HG03280 (cell line): ENCODE measurements around the gene CDK2AP2.
"Not testable (repeated sequence)": the region's sequence is repeated elsewhere in the genome, so short reads cannot be mapped to it uniquely, and the experiment has no call there.

Source experiments
- ATAC-seq: cut with Tn5 transposase; IDR thresholded peaks from one replicate; pipeline ENCODE4 v1.9.1; 2021; ENCODE audit warnings: mild to moderate bottlenecking, moderate library complexity; ENCODE audit not compliant: unreplicated experiment

CDK2AP2 gene, protein sequence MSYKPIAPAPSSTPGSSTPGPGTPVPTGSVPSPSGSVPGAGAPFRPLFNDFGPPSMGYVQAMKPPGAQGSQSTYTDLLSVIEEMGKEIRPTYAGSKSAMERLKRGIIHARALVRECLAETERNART

DNA sequence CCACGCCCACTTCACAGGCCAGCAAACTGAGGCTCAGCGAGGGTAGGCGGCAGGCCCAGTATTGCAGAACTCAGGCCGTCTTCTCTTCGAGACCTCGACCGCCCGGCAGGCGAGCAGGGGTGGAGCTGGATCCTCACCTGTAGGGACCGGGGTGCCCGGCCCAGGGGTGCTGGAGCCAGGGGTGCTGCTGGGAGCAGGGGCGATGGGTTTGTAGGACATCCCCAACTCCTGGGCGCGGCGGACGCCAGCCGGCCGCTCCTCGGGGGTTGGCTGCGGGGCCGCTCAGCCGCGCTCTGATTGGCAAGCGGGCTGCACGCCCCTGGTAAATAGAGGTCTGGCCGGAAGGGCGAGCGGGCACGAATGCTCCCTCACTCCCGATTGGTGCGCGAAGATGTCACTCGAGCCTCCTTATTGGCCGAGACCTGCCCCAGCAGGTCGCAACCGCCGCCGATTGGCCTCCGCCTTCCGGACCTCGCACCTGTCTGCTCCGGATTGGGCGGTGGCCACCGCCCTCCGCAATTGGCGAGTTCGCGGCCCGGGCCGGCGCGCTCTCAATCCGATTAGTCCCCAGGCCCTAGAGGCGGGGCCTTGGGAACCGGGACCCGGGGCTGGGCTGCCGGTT lies at the start of gene CDK2AP2:
TSS of gene CDK2AP2 (minus strand) at position 299 of the 622 bp plus-strand sequence. CDS start at position 219, 80 bp downstream.
- peak; percentile 72 for ATAC-seq

DNA sequence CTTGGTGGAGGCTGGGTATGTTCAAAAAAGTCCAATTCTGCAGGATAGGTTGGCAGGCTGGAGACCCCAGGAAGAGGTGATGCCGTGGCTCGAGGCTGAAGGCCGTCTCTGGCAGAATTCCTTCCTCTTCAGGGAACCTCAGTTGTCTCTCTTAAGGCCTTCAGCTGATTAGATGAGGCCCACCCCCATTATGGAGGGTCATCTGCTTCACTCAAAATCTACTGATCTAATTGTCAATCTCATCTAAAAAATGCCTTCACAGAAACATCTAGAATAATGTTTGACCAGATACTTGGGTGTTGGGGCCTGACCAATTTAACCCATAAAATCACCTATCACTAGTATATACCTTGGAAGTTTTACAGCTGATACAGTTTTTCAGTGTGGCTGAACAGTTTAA lies 48.3 kb upstream of the CDK2AP2 start:
- no peak for ATAC-seq

DNA sequence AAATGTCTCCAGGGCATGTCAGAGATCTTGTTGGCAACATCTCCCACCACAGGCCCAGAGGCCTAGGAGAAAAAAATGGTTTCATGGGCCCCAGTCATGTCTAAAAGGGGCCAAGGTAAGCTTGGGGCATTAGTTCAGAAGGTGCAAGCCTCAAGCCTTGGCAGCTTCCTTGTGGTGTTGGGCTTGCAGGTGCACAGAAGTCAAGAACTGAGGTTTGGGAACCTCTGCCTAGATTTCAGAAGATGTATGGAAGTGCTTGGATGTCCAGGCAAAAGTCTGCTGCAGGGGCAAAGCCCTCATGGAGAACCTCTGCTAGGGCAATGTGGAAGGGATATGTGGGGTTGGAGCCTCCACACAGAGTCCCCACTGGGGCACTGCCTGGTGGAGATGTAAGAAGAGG lies 43.7 kb upstream of the CDK2AP2 start:
- not testable (repeated sequence) for ATAC-seq

DNA sequence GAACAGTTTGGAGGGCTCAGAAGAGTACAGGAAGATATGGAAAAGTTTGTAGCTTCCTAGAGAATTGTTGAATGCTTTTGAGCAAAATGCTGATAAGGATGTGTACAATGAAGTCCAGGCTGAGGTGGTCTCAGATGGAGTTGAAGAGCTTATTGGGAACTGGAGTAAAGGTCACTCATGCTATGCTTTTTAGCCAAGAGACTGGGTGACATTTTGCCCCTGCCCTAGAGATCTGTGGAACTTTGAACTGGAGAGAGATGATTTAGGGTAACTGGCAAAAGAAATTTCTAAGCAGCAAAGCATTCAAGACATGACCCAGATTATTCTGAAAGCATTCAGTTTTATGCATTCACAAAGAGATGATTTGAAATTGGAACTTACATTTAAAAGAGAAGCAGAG lies 43.2 kb upstream of the CDK2AP2 start:
- ATAC-seq = no peak

DNA sequence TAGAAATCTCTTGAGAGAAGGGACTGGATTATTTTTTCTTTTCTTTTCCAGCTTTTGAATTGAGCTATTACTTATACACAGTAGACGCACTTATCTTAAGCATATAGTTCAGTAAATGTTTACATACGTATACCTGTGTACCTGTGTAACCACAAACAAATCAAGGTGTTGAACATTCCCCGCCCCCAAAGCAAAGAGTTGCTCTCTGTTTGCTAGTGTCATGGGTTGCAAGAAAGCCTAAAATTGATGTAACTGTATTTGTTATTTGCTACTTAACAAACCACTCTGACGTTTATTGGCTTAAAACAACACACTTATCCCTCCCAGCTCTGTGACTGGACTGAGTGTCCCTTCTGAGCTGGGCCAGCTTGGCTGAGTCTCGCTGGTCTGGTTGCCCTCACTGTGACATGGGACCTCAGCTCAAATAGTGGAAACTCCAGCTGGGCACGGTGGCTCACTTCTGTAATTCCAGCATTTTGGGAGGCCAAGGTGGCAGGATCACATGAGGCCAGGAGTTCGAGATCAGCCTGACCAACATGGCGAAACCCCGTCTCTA lies 40.7 kb upstream of the CDK2AP2 start:
- no peak for ATAC-seq

DNA sequence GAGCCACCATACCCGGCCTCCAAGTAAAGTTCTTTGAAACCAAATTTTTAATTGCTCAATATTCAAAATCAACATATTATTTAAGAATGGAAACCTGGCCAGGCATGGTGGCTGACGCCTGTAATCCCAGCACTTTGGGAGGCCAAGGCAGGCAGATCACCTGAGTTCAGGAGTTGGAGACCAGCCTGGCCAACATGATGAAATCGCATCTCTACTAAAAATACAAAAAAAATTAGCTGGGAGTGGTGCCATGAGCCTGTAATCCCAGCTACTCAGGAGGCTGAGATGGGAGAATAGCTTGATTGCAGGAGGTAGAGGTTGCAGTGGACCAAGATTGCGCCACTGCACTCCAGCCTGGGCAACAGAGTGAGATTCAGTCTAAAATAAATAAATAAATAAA lies 40.1 kb upstream of the CDK2AP2 start:
- not testable (repeated sequence) for ATAC-seq

DNA sequence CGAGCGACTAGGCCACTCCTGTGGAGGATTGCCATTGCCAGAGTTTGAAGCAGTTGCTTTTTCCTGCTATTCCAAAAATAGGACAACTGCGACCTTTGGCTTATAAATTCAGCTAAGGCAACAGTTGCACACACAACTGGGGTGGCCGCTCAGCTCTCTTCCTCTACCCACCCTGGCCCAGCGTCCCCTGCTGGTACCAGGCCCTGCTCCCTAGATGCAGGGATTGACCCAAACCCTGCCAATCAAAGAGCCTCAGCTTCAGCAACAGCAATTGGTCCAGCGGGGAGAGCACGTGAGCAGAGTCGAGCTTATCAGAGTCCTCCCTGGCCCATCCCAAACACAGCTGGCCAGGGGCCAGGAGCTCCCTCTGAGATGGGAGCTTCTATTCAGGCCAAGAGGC lies 37.3 kb upstream of the CDK2AP2 start:
- ATAC-seq = no peak

DNA sequence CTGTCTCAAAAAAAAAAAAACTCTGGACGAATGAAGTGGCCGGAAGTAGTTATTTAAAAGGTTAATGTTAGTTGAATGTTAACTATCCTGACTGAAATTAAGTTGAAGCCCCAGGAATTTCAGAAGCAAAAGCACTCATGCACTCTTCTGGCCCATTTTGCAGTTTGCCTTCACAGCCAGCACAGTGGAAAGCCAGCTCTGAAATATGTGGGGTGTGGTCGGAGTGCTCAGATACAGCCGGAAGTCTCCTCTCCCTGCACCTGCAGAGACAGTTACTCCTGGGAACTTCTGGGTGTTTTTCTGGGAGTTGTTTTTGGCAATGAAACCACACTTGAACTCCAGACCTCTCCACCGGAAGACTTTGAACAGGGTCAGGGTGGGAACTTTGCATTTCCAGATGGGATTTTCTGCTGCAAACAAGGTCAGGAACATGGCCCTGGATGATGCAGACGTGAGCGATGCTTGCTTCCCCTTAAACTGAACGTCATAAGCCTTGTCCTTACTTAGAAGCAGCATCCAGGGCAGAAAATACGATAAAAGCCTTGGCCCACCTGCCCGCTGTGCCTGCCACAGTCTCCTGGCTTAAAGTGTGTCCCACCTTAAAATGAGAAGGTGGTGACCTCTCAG lies 36.8 kb upstream of the CDK2AP2 start:
- ATAC-seq = no peak

DNA sequence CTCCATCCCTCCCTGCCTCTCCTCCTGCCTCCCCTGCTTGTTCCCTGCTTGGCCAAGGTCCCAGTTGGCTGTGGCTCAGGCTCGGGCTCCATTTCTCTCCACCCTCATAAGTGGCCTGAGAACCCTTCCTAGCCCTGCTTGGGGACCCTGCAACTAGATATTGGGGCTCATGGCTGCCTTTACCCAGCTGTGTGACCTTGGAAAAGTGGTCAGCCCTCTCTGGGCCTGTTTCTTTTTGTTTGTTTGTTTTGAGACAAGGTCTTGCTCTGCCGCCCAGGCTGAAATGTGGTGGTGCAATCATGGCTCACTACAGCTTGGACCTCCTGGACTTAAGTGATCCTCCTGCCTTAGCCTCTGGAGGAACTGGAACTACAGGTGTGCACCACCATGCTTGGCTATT lies 35.6 kb upstream of the CDK2AP2 start:
- no peak for ATAC-seq

DNA sequence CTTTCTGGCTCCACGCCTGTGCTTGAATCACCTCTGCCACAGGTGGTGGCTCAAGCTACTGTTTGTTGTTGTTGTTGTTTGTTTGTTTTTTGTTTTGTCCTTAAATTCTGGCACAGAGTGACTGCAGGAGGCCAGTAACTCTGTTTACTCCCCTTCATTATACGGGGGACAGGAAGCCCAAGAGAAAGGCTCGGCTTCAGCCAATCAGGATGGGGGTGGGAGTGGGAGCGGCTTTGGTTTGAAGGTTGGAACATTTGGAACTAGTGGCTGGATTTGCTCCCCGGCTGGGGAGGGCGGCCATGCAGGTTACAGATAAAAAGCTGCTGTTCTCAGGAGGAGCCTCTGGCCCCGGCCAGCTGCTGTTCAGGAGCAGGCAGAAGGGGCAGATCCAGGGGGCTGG lies 35.0 kb upstream of the CDK2AP2 start:
- ATAC-seq = no peak

DNA sequence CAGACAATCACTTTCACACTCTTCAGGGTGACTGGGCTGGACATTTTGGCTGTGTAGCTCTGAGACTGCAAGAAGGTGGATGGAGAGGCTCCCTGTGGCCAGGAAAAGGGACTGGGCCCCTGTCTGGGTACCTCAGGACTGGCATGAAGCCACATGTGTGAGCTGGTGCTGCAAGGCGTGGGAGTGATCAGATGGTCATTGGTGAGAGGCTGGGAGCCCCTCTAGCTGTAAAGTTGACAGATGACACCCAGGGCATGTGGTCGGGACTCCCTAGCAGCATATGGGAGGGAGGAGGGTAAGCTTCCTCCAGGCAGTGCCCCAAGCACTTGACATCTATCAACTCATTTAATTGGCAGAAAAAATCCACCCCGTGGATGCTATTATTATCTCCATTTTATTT lies 34.2 kb upstream of the CDK2AP2 start:
- no peak for ATAC-seq

DNA sequence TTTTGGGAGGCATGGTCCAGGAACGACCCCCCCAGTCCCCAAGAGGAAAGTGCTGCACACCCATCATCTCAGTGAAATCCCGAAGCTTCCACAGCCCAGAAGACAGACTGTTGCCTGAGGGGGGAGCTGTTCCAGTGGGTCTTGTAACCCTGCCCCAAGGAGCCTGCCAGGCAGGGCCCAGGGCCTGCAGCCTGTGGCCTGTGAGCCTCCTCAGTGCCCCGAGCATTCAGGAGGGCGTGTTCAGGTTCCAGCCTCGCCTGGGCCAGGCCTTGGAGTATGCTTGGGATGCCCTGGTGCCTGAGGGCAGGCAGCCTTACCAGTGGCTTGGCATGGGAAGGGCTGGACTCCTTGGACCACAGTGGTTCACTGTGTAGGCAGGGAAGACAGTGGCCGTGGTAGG lies 33.2 kb upstream of the CDK2AP2 start:
- ATAC-seq = no peak

DNA sequence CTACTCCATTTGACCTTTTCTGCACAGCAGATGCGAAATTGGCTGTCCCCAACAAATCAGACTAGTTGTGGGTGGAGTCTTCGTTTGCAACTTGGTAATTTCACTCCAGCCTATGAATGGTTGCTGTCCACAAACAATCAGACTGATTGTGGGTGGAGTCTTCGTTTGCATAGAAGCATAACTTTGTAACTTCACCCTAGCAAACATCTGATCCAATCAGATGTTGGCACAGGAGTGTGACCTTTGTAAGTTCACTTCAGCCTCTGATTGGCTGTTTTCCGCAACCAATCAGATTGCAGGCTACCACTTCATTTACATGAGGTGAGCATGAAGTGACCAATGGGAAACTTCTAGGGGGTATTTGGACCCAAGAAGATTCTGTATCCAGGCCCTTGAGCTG lies 31.6 kb upstream of the CDK2AP2 start:
- no peak for ATAC-seq

DNA sequence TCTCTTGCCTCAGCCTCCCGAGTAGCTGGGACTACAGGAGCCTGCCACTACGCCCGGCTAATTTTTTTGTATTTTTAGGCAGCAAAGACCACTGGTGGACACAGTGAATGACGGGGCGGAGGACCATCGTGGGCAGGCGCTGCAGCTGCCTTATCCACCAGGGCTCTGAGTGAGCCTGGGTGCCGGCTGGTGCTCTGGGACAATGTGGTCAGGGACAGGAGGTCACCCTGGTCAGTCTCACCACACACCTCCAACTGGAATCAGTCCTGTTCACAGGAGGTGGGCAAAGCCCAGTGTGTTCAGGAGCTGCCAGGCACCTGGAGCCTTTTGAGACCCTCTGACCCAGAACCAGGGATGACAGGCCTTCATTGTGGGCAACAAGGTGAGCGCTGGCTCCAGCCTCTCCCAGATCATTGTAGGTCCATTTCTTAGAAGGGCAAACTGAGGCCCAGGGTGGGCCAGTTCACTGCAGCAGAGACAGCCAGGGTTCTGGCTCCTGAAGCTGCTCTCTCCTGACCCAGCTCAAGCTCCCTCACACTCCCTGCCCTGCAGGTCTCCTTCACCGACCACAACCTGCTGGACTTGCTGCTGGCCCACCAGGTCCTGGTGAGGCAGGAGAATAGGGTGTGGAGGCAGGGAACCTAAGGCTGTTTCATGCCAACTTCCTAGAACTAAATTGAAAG lies 31.0 kb upstream of the CDK2AP2 start:
- no peak for ATAC-seq

DNA sequence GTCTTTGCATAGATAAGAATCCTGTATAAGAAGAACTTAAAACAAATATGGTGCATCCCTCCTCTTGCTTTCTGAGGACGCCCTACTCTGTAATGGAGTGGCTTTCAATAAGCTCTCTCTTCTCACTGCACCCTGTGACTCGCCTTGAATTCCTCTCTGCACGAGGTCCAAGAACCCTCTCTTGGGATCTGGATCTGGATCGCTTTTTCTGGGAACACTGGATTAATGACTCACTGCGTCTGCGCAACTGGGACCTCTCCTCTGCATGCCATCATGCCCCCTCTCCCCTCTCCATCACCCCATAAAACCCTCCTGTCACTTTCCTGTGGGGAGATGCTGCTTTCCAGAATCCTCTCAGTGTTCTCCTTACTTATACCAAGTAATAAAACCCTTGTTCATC lies 30.3 kb upstream of the CDK2AP2 start:
- ATAC-seq = no peak

DNA sequence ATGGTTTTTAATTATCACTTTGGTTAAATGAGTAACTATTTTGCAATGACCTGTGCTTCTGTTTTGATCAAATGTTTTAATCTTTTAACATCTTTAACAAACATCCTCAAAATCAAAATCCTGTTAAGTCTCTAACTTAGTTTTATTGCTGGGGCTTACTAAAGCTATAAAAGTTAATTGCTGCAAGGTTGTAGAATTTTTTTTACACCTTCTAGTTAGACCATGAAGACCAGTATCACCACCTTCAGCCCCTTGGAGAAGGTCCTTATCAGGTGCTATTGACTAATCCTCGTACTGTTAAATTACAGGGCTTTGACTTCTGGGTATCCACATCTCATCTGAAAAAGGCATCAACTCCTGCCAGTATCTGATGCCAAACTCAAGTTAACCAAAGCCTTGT lies 27.6 kb upstream of the CDK2AP2 start:
- ATAC-seq = no peak

DNA sequence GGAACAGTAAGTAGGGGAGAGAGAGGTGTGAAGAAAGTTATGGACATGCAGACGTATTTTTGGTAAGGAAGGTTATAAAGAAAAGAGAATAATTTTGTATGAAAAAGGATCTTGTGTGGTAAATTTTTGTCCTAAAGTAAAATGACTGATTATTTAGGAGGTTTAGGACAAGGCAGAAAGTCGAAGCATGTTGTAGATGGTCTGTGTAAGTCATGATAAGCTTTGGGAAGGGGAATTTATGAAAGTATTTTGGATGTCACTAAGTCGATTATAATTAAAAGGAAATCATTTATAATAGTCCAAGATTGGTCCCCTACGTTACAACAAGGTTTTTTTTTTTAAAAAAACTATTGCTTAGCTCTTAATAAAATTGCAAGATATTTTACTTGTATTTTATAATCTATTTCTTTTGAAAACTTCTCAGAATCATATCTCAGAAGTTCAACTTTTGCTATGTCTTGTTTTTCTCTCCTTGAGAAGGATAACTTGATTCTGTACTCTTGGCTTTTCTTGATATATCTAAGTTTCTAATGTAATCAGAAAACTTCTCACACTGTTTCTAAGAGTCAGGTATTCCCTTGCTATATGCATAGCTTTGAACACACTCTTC lies 26.2 kb upstream of the CDK2AP2 start:
- ATAC-seq = no peak

DNA sequence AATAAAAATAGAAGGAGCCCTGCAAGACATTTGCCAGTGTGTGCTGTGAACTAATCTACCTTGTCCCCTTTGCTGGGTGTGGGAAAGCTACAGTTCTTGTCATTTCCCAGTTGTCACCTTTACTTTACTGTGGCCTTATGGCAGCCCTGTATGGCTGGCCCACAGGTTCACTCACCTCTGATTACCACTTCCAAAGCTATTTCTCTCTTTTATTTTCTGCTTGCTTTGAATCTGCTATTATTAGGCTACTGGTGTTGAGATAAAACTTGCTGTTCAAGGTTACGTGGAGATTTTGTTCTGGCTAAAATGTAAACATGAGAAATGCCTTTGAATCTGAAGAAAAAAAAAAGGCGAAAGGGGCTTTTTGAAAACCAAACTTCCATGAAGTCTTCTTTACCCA lies 24.9 kb upstream of the CDK2AP2 start:
- no peak for ATAC-seq

DNA sequence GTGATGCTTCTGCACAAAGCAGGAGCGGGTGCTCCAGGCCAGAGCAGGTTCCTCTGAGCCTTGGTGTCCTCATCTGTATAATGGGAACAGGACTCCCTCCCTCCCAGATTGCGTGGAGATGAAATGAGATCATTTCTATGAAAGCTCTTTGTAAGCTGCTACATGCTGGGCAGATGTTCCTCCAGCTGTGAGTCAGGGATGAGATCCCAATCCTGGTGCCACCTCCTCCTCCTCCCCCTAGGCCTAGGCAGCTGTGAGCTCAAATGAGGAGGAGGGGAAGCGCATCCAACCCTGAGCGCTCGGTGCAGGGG lies 22.3 kb upstream of the CDK2AP2 start:
- ATAC-seq = no peak

DNA sequence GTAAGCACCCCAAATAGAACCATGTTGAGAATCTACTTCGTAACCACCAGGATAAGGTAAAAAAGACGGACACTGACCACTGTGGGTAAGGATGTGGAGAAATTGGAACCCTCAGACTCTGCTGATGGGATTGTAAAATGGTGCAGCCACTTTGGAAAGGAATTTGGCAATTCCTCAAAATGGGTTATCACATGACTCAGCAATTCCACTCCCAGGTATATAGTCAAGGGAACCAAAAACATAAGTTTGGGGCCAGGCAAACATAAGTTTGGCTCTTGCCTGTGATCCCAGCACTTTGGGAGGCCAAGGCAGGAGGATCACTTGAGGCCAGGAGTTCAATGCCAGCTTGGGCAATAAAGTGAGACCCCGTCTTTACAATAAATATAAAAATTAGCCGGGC lies 20.4 kb upstream of the CDK2AP2 start:
- no peak for ATAC-seq

DNA sequence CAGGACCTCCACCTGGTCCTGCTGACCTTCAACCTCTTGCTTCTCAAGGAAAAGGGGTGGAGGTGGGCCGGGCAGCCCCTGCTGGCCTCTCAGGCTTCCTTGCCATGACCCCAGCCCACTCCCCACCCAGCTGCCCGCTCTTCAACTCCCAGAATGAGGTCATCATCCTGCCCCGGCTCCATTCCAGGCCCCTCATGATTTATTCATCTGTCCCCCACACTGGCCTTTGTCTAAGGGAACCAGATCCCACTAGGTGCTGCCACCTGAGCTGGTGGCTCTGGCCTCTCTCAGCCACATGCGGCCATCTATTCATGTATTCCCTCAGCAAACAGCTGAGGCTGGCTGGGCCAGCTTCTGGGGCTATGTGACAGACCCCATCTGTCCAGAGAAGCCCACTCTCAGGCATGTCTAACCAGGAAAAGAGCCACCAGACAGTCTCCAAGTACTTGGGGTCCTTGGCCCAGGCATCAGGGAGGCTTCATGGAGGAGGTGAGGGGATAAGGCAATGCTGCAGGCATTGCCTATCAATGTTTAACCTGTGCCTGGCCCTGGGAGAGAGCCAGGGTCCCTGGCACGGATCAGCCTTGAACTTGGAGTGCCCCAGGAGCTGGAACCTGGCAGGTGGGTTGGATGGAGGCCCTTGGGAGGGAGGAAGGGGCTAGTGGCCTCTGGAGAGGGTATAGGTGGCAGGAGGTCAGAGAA lies 17.5 kb upstream of the CDK2AP2 start:
- ATAC-seq = no peak
